ENCODE results near the gene ERICH3.

- TF ChIP-seq EZH2 (IDR thresholded peaks at IDR 0.05) = no peak
- TF ChIP-seq CTCF (IDR thresholded peaks at IDR 0.05) = no peak
These were observed 19.9 kb upstream of the ERICH3 start for GRCh38 chr1:74693473-74693872.

Data from neural progenitor cell (in vitro differentiated cells).